Ovary (tissue), 9 donors: ENCODE data around the gene RNF126. TPM values are rescaled to one million over a fixed set of nuclear protein-coding genes. Genes with fewer than 3 reads are reported as not detected.
"Not testable (repeated sequence)": the region's sequence is repeated elsewhere in the genome, so short reads cannot be mapped to it uniquely, and the experiment has no call there.

Source experiments
- DNase-seq, 5 donors: peaks; one replicate each; pipeline ENCODE4 v3.0.0-alpha.2; 2019 to 2020
- H3K27ac ChIP-seq, 2 donors: fragments of 200-600 bp; one replicate each; pipeline versions ENCODE4 v1.5.1 to v1.8.0; 2019 to 2022
- H3K27me3 ChIP-seq: fragments of 200-600 bp; one replicate; pipeline ENCODE4 v1.8.0; 2022
- H3K36me3 ChIP-seq: fragments of 200-600 bp; sonication (generic); one replicate; pipeline ENCODE4 v1.5.1; 2019
- H3K4me1 ChIP-seq: one replicate; pipeline ENCODE4 v1.8.1; 2013; ENCODE audit warnings: mild to moderate bottlenecking, moderate library complexity; ENCODE audit not compliant: insufficient read depth
- H3K4me3 ChIP-seq: fragments of 200-600 bp; sonication (generic); one replicate; pipeline ENCODE4 v1.5.1; 2017
- H3K9me3 ChIP-seq, 2 donors: fragments of 200-600 bp in 1 of 2; sonication (generic) in 1 of 2; one replicate each; pipeline versions ENCODE4 v1.5.1 to v1.8.1; 2013 to 2019; ENCODE audit warnings: mild to moderate bottlenecking in 1 of 2, moderate library complexity in 1 of 2
- CTCF ChIP-seq, 3 donors: fragments of 450-650 bp in 2 of 3; fragments of 200-600 bp in 1 of 3; IDR thresholded peaks; one replicate each; pipeline versions ENCODE4 v1.5.1 to v1.8.0; 2016 to 2022; ENCODE audit warnings: antibody characterized with exemption in 3 of 3, mild to moderate bottlenecking in 1 of 3
- EP300 ChIP-seq: sonication (generic); formaldehyde crosslinking; IDR thresholded peaks from one replicate; pipeline ENCODE4 v1.6.1; 2017; ENCODE audit warnings: antibody characterized with exemption
- POLR2A ChIP-seq: fragments of 450-650 bp; IDR thresholded peaks from one replicate; pipeline ENCODE4 v1.6.1; 2017; ENCODE audit warnings: antibody characterized with exemption, mild to moderate bottlenecking, moderate library complexity
- WGBS, 3 donors: extraction: QIAGEN DNeasy Blood & Tissue Kit in 1 of 3; methylation state at CpG; one replicate each; pipeline versions ENCODE4 v1.1.5 to v1.1.7; 2013 to 2017; 5-methylcytosine and 5-hydroxymethylcytosine counted together
- intact Hi-C, 4 donors: fragments of 100-400 bp; cut with DNase I; formaldehyde crosslinking; loops; one replicate each; pipeline versions ENCODE4 v1.11.0 to v1.15.1; 2022 to 2023
- polyA plus RNA-seq, 2 donors: library from polyadenylated mRNA; stranded (reverse); fragments of 200-250 nt in 1 of 2; fragments of 350-450 nt in 1 of 2; fragmentation: Illumina TruSeq in 1 of 2; extraction: RNeasy Lipid Tissue Mini Kit (QIAGEN cat#74804) in 1 of 2; gene quantifications; one replicate each; pipeline ENCODE4 v1.2.3, GENCODE V29; 2013 to 2014
- total RNA-seq, 7 donors: library from RNA; depleted of rRNA in 2 of 7; stranded (reverse); fragments of >200 nt in 2 of 7; fragmentation: NEBNext Ultra II Directional in 3 of 7; extraction: Animal tissue kit (Norgen Biotek cat#: 25700) in 3 of 7; gene quantifications; one replicate each; pipeline versions ENCODE4 v1.1.0 to v1.2.4, GENCODE V29; 2016 to 2023
- donor health status: DM: no; HTN: no; CAD: no; lungs with moderate emphysema.
- donor health status: DM: no; HTN: no; CAD: no.
- donor health status: Bipolar disorder and iron deficiency.
- donor health status: DM: yes; HTN: yes; CAD: no.
- donor health status: DM: no; HTN: no; CAD: no.
- donor health status: DM: yes; HTN: yes; CAD: no.

The RNF126 gene
- total and polyA plus RNA-seq, 9 donors, result 1.5 to 52.2 (median 32.2) TPM

- no peak for DNase-seq
- 57 to 64% (median 63%) methylated on average over 8 to 22 of the region's 22 CpGs for WGBS, 3 donors
- H3K27ac ChIP-seq, result no peak overlapping the region
Measured at GRCh38 chr19:609004-609346, 54.0 kb downstream of the RNF126 start.

GRCh38 chr19:608155-609003, 54.6 kb downstream of the RNF126 start:
- H3K4me1 ChIP-seq, result peaks cover 5% of the 10 kb centered on the region
- H3K4me3 ChIP-seq, result no peak overlapping the region
- no peaks in the 10 kb centered on the region for H3K36me3 ChIP-seq
- 68 to 73% (median 72%) methylated on average over 30 of the region's 30 CpGs for WGBS, 3 donors
- H3K9me3 ChIP-seq, result no peaks in the 10 kb centered on the region
- DNase-seq, result no peak
- intact Hi-C loops, result no loop called here
- H3K27me3 ChIP-seq, result no peaks in the 10 kb centered on the region
- no peak overlapping the region for H3K27ac ChIP-seq
- TF ChIP-seq CTCF (IDR thresholded peaks at IDR 0.05), result no peak
- no peak for TF ChIP-seq POLR2A
- TF ChIP-seq EP300, result no peak

More at GRCh38 chr19:609004-609346, 54.0 kb downstream of the RNF126 start:
- intact Hi-C loops, result no loop called here
- H3K27me3 ChIP-seq, result no peaks in the 10 kb centered on the region
- H3K4me3 ChIP-seq, result no peak overlapping the region
- H3K36me3 ChIP-seq, result no peaks in the 10 kb centered on the region
- TF ChIP-seq EP300 (no peak), CTCF (IDR thresholded peaks at IDR 0.05) (no peak), POLR2A (no peak)
- peaks cover 5% of the 10 kb centered on the region for H3K4me1 ChIP-seq
- H3K9me3 ChIP-seq, result no peaks in the 10 kb centered on the region

- H3K36me3 ChIP-seq, result no peaks in the 10 kb centered on the region
- H3K27ac ChIP-seq, result no peak overlapping the region
- WGBS, 3 donors, result 76 to 82% (median 76%) methylated on average over 27 to 30 of the region's 30 CpGs
- no peaks in the 10 kb centered on the region for H3K9me3 ChIP-seq
- no peak for DNase-seq
- no peak overlapping the region for H3K4me3 ChIP-seq
- H3K27me3 ChIP-seq, result no peaks in the 10 kb centered on the region
- TF ChIP-seq POLR2A, result no peak
- no peak for TF ChIP-seq EP300
- TF ChIP-seq CTCF (IDR thresholded peaks at IDR 0.05), result no peak
- H3K4me1 ChIP-seq, result peaks cover 5% of the 10 kb centered on the region
- intact Hi-C loops, result no loop called here
Measured at GRCh38 chr19:607301-608154, 55.5 kb downstream of the RNF126 start.

GRCh38 chr19:605061-605971, 57.7 kb downstream of the RNF126 start:
- DNase-seq, H3K27ac ChIP-seq, H3K36me3 ChIP-seq, H3K9me3 ChIP-seq, H3K4me1 ChIP-seq, intact Hi-C loops, H3K4me3 ChIP-seq, H3K27me3 ChIP-seq: not testable (repeated sequence)
- 63 to 79% (median 75%) methylated on average over 22 to 25 of the region's 34 CpGs for WGBS, 3 donors
